Measurements from ENCODE around the gene SEPTIN1.
"Not testable (repeated sequence)": the region's sequence is repeated elsewhere in the genome, so short reads cannot be mapped to it uniquely, and the experiment has no call there.

SEPTIN1 gene

GRCh38 chr16:30406795-30407101 is 24.4 kb upstream of the SEPTIN1 start:
- FAIRE-seq (no peak), DNase-seq (ENCODE audit: insufficient read length, low spot score) (no peak)

- DNase-seq (ENCODE audit: insufficient read length, low spot score), result no peak
- FAIRE-seq, result no peak
Measured at GRCh38 chr16:30401768-30402425, 19.5 kb upstream of the SEPTIN1 start.

- DNase-seq (ENCODE audit: insufficient read length, low spot score), result no peak
- no peak for FAIRE-seq
Measured at GRCh38 chr16:30399435-30400186, 17.2 kb upstream of the SEPTIN1 start.

GRCh38 chr16:30398661-30399434 is 16.5 kb upstream of the SEPTIN1 start:
- DNase-seq (ENCODE audit: insufficient read length, low spot score) (no peak), FAIRE-seq (no peak)

GRCh38 chr16:30397776-30398660 is 15.7 kb upstream of the SEPTIN1 start:
- FAIRE-seq (no peak), DNase-seq (ENCODE audit: insufficient read length, low spot score) (no peak)

- DNase-seq (ENCODE audit: insufficient read length, low spot score) (no peak), FAIRE-seq (no peak)
Measured at GRCh38 chr16:30397056-30397455, 14.7 kb upstream of the SEPTIN1 start.

- not testable (repeated sequence) for FAIRE-seq
Measured at GRCh38 chr16:30396627-30397026, 14.3 kb upstream of the SEPTIN1 start.

GRCh38 chr16:30395992-30396585 is 13.7 kb upstream of the SEPTIN1 start:
- DNase-seq (ENCODE audit: insufficient read length, low spot score) (no peak), FAIRE-seq (no peak)

More at GRCh38 chr16:30396627-30397026, 14.3 kb upstream of the SEPTIN1 start:
- not testable (repeated sequence) for DNase-seq (ENCODE audit: insufficient read length, low spot score)

- no peak for FAIRE-seq
Measured at GRCh38 chr16:30395155-30395991, 13.0 kb upstream of the SEPTIN1 start, which contains the start of gene ZNF48. Gene ZNF48, plus strand, starts transcription at chr16:30395420. Its CDS starts 375 bp downstream, at chr16:30395795.

GRCh38 chr16:30394592-30395154 is 12.3 kb upstream of the SEPTIN1 start:
- FAIRE-seq (no peak), DNase-seq (ENCODE audit: insufficient read length, low spot score) (no peak)

More at GRCh38 chr16:30395155-30395991, 13.0 kb upstream of the SEPTIN1 start, which contains the start of gene ZNF48:
- peak; percentile 76 for DNase-seq (ENCODE audit: insufficient read length, low spot score)

- FAIRE-seq (no peak), DNase-seq (ENCODE audit: insufficient read length, low spot score) (no peak)
Measured at GRCh38 chr16:30383521-30383920, 1.2 kb upstream of the SEPTIN1 start.

GRCh38 chr16:30381291-30382041 is 895 bp downstream of the SEPTIN1 start:
- FAIRE-seq, result peak; percentile 63
- DNase-seq (ENCODE audit: insufficient read length, low spot score), result no peak

GRCh38 chr16:30380803-30381208 is 1.6 kb downstream of the SEPTIN1 start:
- FAIRE-seq (no peak), DNase-seq (ENCODE audit: insufficient read length, low spot score) (no peak)

- FAIRE-seq (no peak), DNase-seq (ENCODE audit: insufficient read length, low spot score) (no peak)
Measured at GRCh38 chr16:30380072-30380802, 2.1 kb downstream of the SEPTIN1 start.

GRCh38 chr16:30379158-30379783 is 3.1 kb downstream of the SEPTIN1 start:
- DNase-seq (ENCODE audit: insufficient read length, low spot score), result no peak
- no peak for FAIRE-seq

- FAIRE-seq (peak; percentile 91), DNase-seq (ENCODE audit: insufficient read length, low spot score) (peak; percentile 90)
Measured at GRCh38 chr16:30378236-30379157, 3.9 kb downstream of the SEPTIN1 start.

All from GM19239 (cell line).